ENCODE results near the gene SLC6A17.

DNA sequence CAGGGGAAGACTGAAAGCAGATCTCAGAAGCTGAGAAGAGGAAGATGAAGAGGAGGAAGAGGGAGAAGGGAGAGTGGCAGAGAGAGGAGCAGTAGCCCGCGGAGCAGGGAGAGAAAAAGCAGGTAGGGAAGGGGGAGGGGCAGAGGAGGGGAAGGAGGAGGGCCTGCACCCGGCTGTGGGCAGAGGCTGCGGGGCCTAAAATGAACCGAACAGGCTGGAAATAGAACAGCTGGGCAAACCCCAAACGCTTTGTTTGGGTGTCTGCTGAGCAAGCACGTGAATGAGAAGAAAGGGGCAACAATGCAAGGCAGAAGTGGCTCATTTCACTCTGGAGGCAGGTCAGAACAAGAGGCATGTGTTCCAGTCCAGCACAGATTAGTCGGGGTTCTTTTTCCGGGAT lies 93.3 kb downstream of the SLC6A17 start:
- TF ChIP-seq ZBTB21 (CRISPR knock-in tag; IDR thresholded peaks at IDR 0.05; ENCODE audit: borderline replicate concordance) (no peak), FOXP1 (CRISPR knock-in tag; IDR thresholded peaks at IDR 0.05; ENCODE audit: borderline replicate concordance) (no peak), GABPB1 (CRISPR knock-in tag; IDR thresholded peaks at IDR 0.05) (no peak), RELA (CRISPR knock-in tag; IDR thresholded peaks at IDR 0.05; ENCODE audit: borderline replicate concordance) (no peak), ATF1 (CRISPR knock-in tag; IDR thresholded peaks at IDR 0.05) (no peak), CREB1 (CRISPR knock-in tag; IDR thresholded peaks at IDR 0.05) (no peak), ZNF138 (CRISPR knock-in tag; conservative IDR thresholded peaks at IDR 0.05) (no peak)
- TF ChIP-seq, protein P1, sequence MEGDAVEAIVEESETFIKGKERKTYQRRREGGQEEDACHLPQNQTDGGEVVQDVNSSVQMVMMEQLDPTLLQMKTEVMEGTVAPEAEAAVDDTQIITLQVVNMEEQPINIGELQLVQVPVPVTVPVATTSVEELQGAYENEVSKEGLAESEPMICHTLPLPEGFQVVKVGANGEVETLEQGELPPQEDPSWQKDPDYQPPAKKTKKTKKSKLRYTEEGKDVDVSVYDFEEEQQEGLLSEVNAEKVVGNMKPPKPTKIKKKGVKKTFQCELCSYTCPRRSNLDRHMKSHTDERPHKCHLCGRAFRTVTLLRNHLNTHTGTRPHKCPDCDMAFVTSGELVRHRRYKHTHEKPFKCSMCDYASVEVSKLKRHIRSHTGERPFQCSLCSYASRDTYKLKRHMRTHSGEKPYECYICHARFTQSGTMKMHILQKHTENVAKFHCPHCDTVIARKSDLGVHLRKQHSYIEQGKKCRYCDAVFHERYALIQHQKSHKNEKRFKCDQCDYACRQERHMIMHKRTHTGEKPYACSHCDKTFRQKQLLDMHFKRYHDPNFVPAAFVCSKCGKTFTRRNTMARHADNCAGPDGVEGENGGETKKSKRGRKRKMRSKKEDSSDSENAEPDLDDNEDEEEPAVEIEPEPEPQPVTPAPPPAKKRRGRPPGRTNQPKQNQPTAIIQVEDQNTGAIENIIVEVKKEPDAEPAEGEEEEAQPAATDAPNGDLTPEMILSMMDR (IDR thresholded peaks at IDR 0.05): no peak
- TF ChIP-seq, protein P2, sequence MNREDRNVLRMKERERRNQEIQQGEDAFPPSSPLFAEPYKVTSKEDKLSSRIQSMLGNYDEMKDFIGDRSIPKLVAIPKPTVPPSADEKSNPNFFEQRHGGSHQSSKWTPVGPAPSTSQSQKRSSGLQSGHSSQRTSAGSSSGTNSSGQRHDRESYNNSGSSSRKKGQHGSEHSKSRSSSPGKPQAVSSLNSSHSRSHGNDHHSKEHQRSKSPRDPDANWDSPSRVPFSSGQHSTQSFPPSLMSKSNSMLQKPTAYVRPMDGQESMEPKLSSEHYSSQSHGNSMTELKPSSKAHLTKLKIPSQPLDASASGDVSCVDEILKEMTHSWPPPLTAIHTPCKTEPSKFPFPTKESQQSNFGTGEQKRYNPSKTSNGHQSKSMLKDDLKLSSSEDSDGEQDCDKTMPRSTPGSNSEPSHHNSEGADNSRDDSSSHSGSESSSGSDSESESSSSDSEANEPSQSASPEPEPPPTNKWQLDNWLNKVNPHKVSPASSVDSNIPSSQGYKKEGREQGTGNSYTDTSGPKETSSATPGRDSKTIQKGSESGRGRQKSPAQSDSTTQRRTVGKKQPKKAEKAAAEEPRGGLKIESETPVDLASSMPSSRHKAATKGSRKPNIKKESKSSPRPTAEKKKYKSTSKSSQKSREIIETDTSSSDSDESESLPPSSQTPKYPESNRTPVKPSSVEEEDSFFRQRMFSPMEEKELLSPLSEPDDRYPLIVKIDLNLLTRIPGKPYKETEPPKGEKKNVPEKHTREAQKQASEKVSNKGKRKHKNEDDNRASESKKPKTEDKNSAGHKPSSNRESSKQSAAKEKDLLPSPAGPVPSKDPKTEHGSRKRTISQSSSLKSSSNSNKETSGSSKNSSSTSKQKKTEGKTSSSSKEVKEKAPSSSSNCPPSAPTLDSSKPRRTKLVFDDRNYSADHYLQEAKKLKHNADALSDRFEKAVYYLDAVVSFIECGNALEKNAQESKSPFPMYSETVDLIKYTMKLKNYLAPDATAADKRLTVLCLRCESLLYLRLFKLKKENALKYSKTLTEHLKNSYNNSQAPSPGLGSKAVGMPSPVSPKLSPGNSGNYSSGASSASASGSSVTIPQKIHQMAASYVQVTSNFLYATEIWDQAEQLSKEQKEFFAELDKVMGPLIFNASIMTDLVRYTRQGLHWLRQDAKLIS (CRISPR knock-in tag; IDR thresholded peaks at IDR 0.05; ENCODE audit: borderline replicate concordance): no peak
- TF ChIP-seq, protein P3, sequence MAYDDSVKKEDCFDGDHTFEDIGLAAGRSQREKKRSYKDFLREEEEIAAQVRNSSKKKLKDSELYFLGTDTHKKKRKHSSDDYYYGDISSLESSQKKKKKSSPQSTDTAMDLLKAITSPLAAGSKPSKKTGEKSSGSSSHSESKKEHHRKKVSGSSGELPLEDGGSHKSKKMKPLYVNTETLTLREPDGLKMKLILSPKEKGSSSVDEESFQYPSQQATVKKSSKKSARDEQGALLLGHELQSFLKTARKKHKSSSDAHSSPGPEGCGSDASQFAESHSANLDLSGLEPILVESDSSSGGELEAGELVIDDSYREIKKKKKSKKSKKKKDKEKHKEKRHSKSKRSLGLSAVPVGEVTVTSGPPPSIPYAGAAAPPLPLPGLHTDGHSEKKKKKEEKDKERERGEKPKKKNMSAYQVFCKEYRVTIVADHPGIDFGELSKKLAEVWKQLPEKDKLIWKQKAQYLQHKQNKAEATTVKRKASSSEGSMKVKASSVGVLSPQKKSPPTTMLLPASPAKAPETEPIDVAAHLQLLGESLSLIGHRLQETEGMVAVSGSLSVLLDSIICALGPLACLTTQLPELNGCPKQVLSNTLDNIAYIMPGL (CRISPR knock-in tag; IDR thresholded peaks at IDR 0.05): no peak
